Smooth muscle cell of the coronary artery (primary cell): Measurements from ENCODE around the gene PFN1. TPM values are rescaled to one million over a fixed set of nuclear protein-coding genes. Genes with fewer than 3 reads are reported as not detected.

ENCODE experiments used
- total RNA-seq: library from RNA; depleted of rRNA; stranded (reverse); fragments of >200 nt; gene quantifications from 2 replicates; pipeline ENCODE4 v1.2.3, GENCODE V29; 2014; ENCODE audit warnings: low replicate concordance

PFN1 gene
- 665 and 1,065 TPM in 2 replicates for total RNA-seq

GRCh38 chr17:4948166-4948930 lies at the start of gene PFN1:
TSS of gene PFN1 (minus strand) at chr17:4948530. CDS start at chr17:4948394, 136 bp downstream.

GRCh38 chr17:4997302-4998026 lies 49.1 kb upstream of the PFN1 start, which contains the start of the genes INCA1 and KIF1C:
TSS of gene INCA1 (minus strand) at chr17:4997522. CDS start at chr17:4994437, 3,085 bp downstream.
TSS of gene KIF1C (plus strand) at chr17:4997950. CDS start at chr17:5000247, 2,297 bp downstream.

GRCh38 chr17:4986951-4987766 lies 38.8 kb upstream of the PFN1 start, which contains the start of gene CAMTA2:
TSS of gene CAMTA2 (minus strand) at chr17:4987675. CDS start at chr17:4986222, 1,453 bp downstream.

GRCh38 chr17:4967539-4968485 lies 19.5 kb upstream of the PFN1 start, which contains the start of gene SPAG7:
TSS of gene SPAG7 (minus strand) at chr17:4967817. CDS start at chr17:4967804, 13 bp downstream.

GRCh38 chr17:4950746-4951204 lies 2.4 kb upstream of the PFN1 start, which contains the start of gene ENO3:
TSS of gene ENO3 (plus strand) at chr17:4951119. CDS start at chr17:4951830, 711 bp downstream.

GRCh38 chr17:4939796-4940554 lies 8.4 kb downstream of the PFN1 start, which contains the start of the genes RNF167 and SLC25A11:
TSS of gene RNF167 (plus strand) at chr17:4940268. CDS start at chr17:4940910, 642 bp downstream.
TSS of gene SLC25A11 (minus strand) at chr17:4940046. CDS start at chr17:4939910, 136 bp downstream.

GRCh38 chr17:4931963-4932362 lies 16.4 kb downstream of the PFN1 start, which contains the start of gene GP1BA:
TSS of gene GP1BA (plus strand) at chr17:4932277. CDS start at chr17:4932605, 328 bp downstream.

GRCh38 chr17:4903051-4903818 lies 45.1 kb downstream of the PFN1 start, which contains the start of gene CHRNE:
TSS of gene CHRNE (minus strand) at chr17:4903098. CDS start at chr17:4903063, 35 bp downstream.

GRCh38 chr17:4899341-4900230 lies 48.7 kb downstream of the PFN1 start, which contains the start of gene C17orf107:
TSS of gene C17orf107 (plus strand) at chr17:4899536. CDS start at chr17:4899763, 227 bp downstream.

Other genes with a start within 250 kb of the PFN1 start
- gene PELP1, start 244.4 kb downstream of the PFN1 start, total RNA-seq, result 6.4 and 10.1 TPM in 2 replicates
- gene ARRB2, start 237.9 kb downstream of the PFN1 start, total RNA-seq, result 1.7 and 3.9 TPM in 2 replicates
- gene MED11, start 217.1 kb downstream of the PFN1 start, total RNA-seq, result 10.1 and 12.1 TPM in 2 replicates
- gene ZMYND15, start 208.7 kb downstream of the PFN1 start, total RNA-seq, result 0.23 TPM in 1 of 2 replicates, not detected in the other
- gene CXCL16, start 208.6 kb downstream of the PFN1 start, total RNA-seq, result 0.59 and 0.83 TPM in 2 replicates
- gene TM4SF5, start 176.6 kb downstream of the PFN1 start, total RNA-seq, result not detected in 2 replicates
- 0.08 and 0.23 TPM in 2 replicates for gene VMO1, start 162.2 kb downstream of the PFN1 start, total RNA-seq
- gene GLTPD2, start 159.6 kb downstream of the PFN1 start, total RNA-seq, result not detected in 2 replicates
- 121 and 237 TPM in 2 replicates for gene PSMB6, start 152.4 kb downstream of the PFN1 start, total RNA-seq
- gene PLD2, start 141.4 kb downstream of the PFN1 start, total RNA-seq, result 15.1 and 16.5 TPM in 2 replicates
- gene MINK1, start 115.2 kb downstream of the PFN1 start, total RNA-seq, result 20.7 and 36.0 TPM in 2 replicates
- gene C17orf107, start 49.0 kb downstream of the PFN1 start, total RNA-seq, result 2.1 and 7.4 TPM in 2 replicates
- 0.38 and 0.47 TPM in 2 replicates for gene CHRNE, start 45.4 kb downstream of the PFN1 start, total RNA-seq
- gene GP1BA, start 16.3 kb downstream of the PFN1 start, total RNA-seq, result not detected in 2 replicates
- gene SLC25A11, start 8.5 kb downstream of the PFN1 start, total RNA-seq, result 51.1 and 76.2 TPM in 2 replicates
- 12.1 and 13.3 TPM in 2 replicates for gene RNF167, start 8.3 kb downstream of the PFN1 start, total RNA-seq
- 2.7 and 4.9 TPM in 2 replicates for gene ENO3, start 2.6 kb upstream of the PFN1 start, total RNA-seq
- gene SPAG7, start 19.3 kb upstream of the PFN1 start, total RNA-seq, result 44.5 and 69.5 TPM in 2 replicates
- 4.1 TPM in 2 replicates for gene CAMTA2, start 39.1 kb upstream of the PFN1 start, total RNA-seq
- gene INCA1, start 49.0 kb upstream of the PFN1 start, total RNA-seq, result 0.30 and 1.1 TPM in 2 replicates
- gene KIF1C, start 49.4 kb upstream of the PFN1 start, total RNA-seq, result 67.5 and 86.1 TPM in 2 replicates
- gene SLC52A1, start 86.9 kb upstream of the PFN1 start, total RNA-seq, result 0.15 and 0.82 TPM in 2 replicates
- 0.47 and 0.90 TPM in 2 replicates for gene ZFP3, start 129.9 kb upstream of the PFN1 start, total RNA-seq
- gene ZNF232, start 163.3 kb upstream of the PFN1 start, total RNA-seq, result 4.2 and 4.7 TPM in 2 replicates
- gene USP6, start 167.5 kb upstream of the PFN1 start, total RNA-seq, result not detected in 2 replicates
- 3.3 and 5.3 TPM in 2 replicates for gene ZNF594, start 243.3 kb upstream of the PFN1 start, total RNA-seq